D341Med (cell line): Measurements from ENCODE around the gene PCYT2.

Experiments used
- DNase-seq: peaks from one replicate; pipeline ENCODE4 v3.0.0; 2012; ENCODE audit warnings: low spot score

The PCYT2 gene

GRCh38 chr17:81942167-81942553 is 31.0 kb upstream of the PCYT2 start:
- DNase-seq, result no peak

- DNase-seq, result no peak
Measured at GRCh38 chr17:81941484-81942166, 30.4 kb upstream of the PCYT2 start.

GRCh38 chr17:81940538-81941483 is 29.6 kb upstream of the PCYT2 start:
- no peak for DNase-seq

- DNase-seq, result no peak
Measured at GRCh38 chr17:81939881-81940385, 28.7 kb upstream of the PCYT2 start.

GRCh38 chr17:81939218-81939617 is 28.0 kb upstream of the PCYT2 start:
- DNase-seq, result no peak

- DNase-seq, result no peak
Measured at GRCh38 chr17:81935709-81936084, 24.5 kb upstream of the PCYT2 start.

- DNase-seq, result no peak
Measured at GRCh38 chr17:81934850-81935708, 23.9 kb upstream of the PCYT2 start.

GRCh38 chr17:81934098-81934757 is 23.0 kb upstream of the PCYT2 start:
- DNase-seq, result no peak

- DNase-seq, result no peak
Measured at GRCh38 chr17:81933178-81933699, 22.0 kb upstream of the PCYT2 start.

- no peak for DNase-seq
Measured at GRCh38 chr17:81932333-81932983, 21.3 kb upstream of the PCYT2 start.

GRCh38 chr17:81931557-81932332 is 20.5 kb upstream of the PCYT2 start:
- peak; percentile 72 for DNase-seq

- no peak for DNase-seq
Measured at GRCh38 chr17:81931189-81931556, 20.0 kb upstream of the PCYT2 start.

- no peak for DNase-seq
Measured at GRCh38 chr17:81930142-81931125, 19.2 kb upstream of the PCYT2 start.

- no peak for DNase-seq
Measured at GRCh38 chr17:81929253-81930141, 18.3 kb upstream of the PCYT2 start.

GRCh38 chr17:81928544-81929252 is 17.5 kb upstream of the PCYT2 start:
- DNase-seq, result peak; percentile 67

GRCh38 chr17:81927653-81928543 is 16.7 kb upstream of the PCYT2 start, which contains the start of gene MAFG:
MAFG (minus strand) TSS chr17:81927735; CDS start chr17:81923185, 4,550 bp downstream.
- peak; percentile 100 for DNase-seq
